ENCODE results near the gene CXXC5.
"Not testable (repeated sequence)": the region's sequence is repeated elsewhere in the genome, so short reads cannot be mapped to it uniquely, and the experiment has no call there.

The CXXC5 gene

GRCh38 chr5:139648205-139649081 is at the start of gene CXXC5:
CXXC5 (plus strand) TSS chr5:139648349; CDS start chr5:139680524, 32,175 bp downstream.
- H3K27me3 ChIP-seq (replicated peaks), result no peaks in the 10 kb centered on the region
- H3K27ac ChIP-seq, result peak within 1 kb of the TSS; percentile 29
- TF ChIP-seq CTCF (IDR thresholded peaks at IDR 0.05; ENCODE audit: low read depth, low read length, missing control alignments), result no peak
- in situ Hi-C loops (cut with HindIII; ENCODE audit: low pct_ligation_motif_present, low sequenced_read_pairs), result loop anchor here (25.0 kb wide), 1 partner anchor 114 kb away; no protein-coding TSS in a partner anchor
- H3K4me3 ChIP-seq (ENCODE audit: low read depth, low read length), result peak within 1 kb of the TSS; percentile 87
- peak; percentile 72 for DNase-seq
- H3K36me3 ChIP-seq (replicated peaks), result no peaks in the 10 kb centered on the region

GRCh38 chr5:139598601-139598965 is 49.6 kb upstream of the CXXC5 start:
- in situ Hi-C loops (cut with HindIII; ENCODE audit: low pct_ligation_motif_present, low sequenced_read_pairs); H3K27ac ChIP-seq; H3K27me3 ChIP-seq (replicated peaks); H3K4me3 ChIP-seq (ENCODE audit: low read depth, low read length); DNase-seq: not testable (repeated sequence)
- H3K36me3 ChIP-seq (replicated peaks), result peaks cover 19% of the 10 kb centered on the region

GRCh38 chr5:139600336-139600949 is 47.7 kb upstream of the CXXC5 start:
- no peak for TF ChIP-seq CTCF (IDR thresholded peaks at IDR 0.05; ENCODE audit: low read depth, low read length, missing control alignments)
- in situ Hi-C loops (cut with HindIII; ENCODE audit: low pct_ligation_motif_present, low sequenced_read_pairs), result no loop called here
- no peaks in the 10 kb centered on the region for H3K27me3 ChIP-seq (replicated peaks)
- H3K4me3 ChIP-seq (ENCODE audit: low read depth, low read length), result no peak overlapping the region
- peaks cover 19% of the 10 kb centered on the region for H3K36me3 ChIP-seq (replicated peaks)
- DNase-seq, result peak; percentile 63
- peak overlapping the region; percentile 73 for H3K27ac ChIP-seq

- DNase-seq, result no peak
- H3K27ac ChIP-seq, result no peak overlapping the region
- H3K27me3 ChIP-seq (replicated peaks), result no peaks in the 10 kb centered on the region
- H3K36me3 ChIP-seq (replicated peaks), result peaks cover 19% of the 10 kb centered on the region
- no peak for TF ChIP-seq CTCF (IDR thresholded peaks at IDR 0.05; ENCODE audit: low read depth, low read length, missing control alignments)
- H3K4me3 ChIP-seq (ENCODE audit: low read depth, low read length), result no peak overlapping the region
- in situ Hi-C loops (cut with HindIII; ENCODE audit: low pct_ligation_motif_present, low sequenced_read_pairs), result no loop called here
Measured at GRCh38 chr5:139601429-139601828, 46.7 kb upstream of the CXXC5 start.

GRCh38 chr5:139601948-139602347 is 46.2 kb upstream of the CXXC5 start:
- H3K27me3 ChIP-seq (replicated peaks); in situ Hi-C loops (cut with HindIII; ENCODE audit: low pct_ligation_motif_present, low sequenced_read_pairs); H3K4me3 ChIP-seq (ENCODE audit: low read depth, low read length); DNase-seq; H3K27ac ChIP-seq: not testable (repeated sequence)
- peaks cover 19% of the 10 kb centered on the region for H3K36me3 ChIP-seq (replicated peaks)

- Histone ChIP-seq H3K36me3 (replicated peaks) (peaks cover 18% of the 10 kb centered on the region), H3K27me3 (replicated peaks) (no peaks in the 10 kb centered on the region), H3K4me3 (ENCODE audit: low read depth, low read length) (no peak overlapping the region), H3K27ac (no peak overlapping the region)
- no peak for TF ChIP-seq CTCF (IDR thresholded peaks at IDR 0.05; ENCODE audit: low read depth, low read length, missing control alignments)
- no peak for DNase-seq
- in situ Hi-C loops (cut with HindIII; ENCODE audit: low pct_ligation_motif_present, low sequenced_read_pairs), result no loop called here
Measured at GRCh38 chr5:139605887-139606286, 42.3 kb upstream of the CXXC5 start.
